Stimulated activated naive CD8-positive, alpha-beta T cell treated with anti-CD3 and anti-CD28 coated beads, Interleukin-15, amount 100 ng/mL, for 72 hours (primary cell): ENCODE data around the gene KRTAP9-1.
"Not testable (repeated sequence)": the region's sequence is repeated elsewhere in the genome, so short reads cannot be mapped to it uniquely, and the experiment has no call there.

Experiments used
- ATAC-seq: fragments of 150-1000 bp; cut with Tn5 transposase; 2 replicates; pipeline ENCODE4 v1.10.0; 2021; ENCODE audit warnings: mild to moderate bottlenecking, moderate library complexity
- DNase-seq, 2 donors: peaks; one replicate each; pipeline ENCODE4 v3.0.0; 2021 to 2022
- H3K27ac Mint-ChIP-seq, 2 donors: one replicate each; pipeline ENCODE4 v1.8.0; 2022; ENCODE audit warnings: mild to moderate bottlenecking in 2 of 2, mixed read lengths in 2 of 2, moderate library complexity in 2 of 2
- H3K27me3 Mint-ChIP-seq: one replicate; pipeline ENCODE4 v1.8.0; 2022; ENCODE audit warnings: mixed read lengths
- H3K4me1 Mint-ChIP-seq: one replicate; pipeline ENCODE4 v1.8.0; 2022; ENCODE audit warnings: mild to moderate bottlenecking, mixed read lengths
- H3K4me3 Mint-ChIP-seq, 2 donors: one replicate each; pipeline ENCODE4 v1.8.0; 2022; ENCODE audit warnings: mild to moderate bottlenecking in 2 of 2, mixed read lengths in 2 of 2, moderate library complexity in 1 of 2
- H3K9me3 Mint-ChIP-seq, 2 donors: one replicate each; pipeline ENCODE4 v1.8.0; 2022; ENCODE audit warnings: mixed read lengths in 2 of 2

The KRTAP9-1 gene, protein sequence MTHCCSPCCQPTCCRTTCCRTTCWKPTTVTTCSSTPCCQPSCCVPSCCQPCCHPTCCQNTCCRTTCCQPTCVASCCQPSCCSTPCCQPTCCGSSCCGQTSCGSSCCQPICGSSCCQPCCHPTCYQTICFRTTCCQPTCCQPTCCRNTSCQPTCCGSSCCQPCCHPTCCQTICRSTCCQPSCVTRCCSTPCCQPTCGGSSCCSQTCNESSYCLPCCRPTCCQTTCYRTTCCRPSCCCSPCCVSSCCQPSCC

DNA sequence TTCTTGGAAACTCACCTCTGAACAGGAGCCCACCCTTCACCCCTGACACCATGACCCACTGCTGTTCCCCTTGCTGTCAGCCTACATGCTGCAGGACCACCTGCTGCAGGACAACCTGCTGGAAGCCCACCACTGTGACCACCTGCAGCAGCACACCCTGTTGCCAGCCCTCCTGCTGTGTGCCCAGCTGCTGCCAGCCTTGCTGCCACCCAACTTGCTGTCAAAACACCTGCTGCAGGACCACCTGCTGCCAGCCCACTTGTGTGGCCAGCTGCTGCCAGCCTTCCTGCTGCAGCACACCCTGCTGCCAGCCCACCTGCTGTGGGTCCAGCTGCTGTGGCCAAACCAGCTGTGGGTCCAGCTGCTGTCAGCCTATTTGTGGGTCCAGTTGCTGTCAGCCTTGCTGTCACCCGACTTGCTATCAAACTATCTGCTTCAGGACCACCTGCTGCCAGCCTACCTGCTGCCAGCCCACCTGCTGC is at the start of gene KRTAP9-1:
Gene KRTAP9-1 (plus strand): TSS at position 51 of the 482 bp plus-strand sequence. CDS start 0 bp downstream, at position 51.
- not testable (repeated sequence) for H3K4me3 Mint-ChIP-seq, DNase-seq, H3K4me1 Mint-ChIP-seq, H3K9me3 Mint-ChIP-seq, ATAC-seq, H3K27me3 Mint-ChIP-seq
- H3K27ac Mint-ChIP-seq, result peak within 1 kb of the TSS; percentile 5 to 12

DNA sequence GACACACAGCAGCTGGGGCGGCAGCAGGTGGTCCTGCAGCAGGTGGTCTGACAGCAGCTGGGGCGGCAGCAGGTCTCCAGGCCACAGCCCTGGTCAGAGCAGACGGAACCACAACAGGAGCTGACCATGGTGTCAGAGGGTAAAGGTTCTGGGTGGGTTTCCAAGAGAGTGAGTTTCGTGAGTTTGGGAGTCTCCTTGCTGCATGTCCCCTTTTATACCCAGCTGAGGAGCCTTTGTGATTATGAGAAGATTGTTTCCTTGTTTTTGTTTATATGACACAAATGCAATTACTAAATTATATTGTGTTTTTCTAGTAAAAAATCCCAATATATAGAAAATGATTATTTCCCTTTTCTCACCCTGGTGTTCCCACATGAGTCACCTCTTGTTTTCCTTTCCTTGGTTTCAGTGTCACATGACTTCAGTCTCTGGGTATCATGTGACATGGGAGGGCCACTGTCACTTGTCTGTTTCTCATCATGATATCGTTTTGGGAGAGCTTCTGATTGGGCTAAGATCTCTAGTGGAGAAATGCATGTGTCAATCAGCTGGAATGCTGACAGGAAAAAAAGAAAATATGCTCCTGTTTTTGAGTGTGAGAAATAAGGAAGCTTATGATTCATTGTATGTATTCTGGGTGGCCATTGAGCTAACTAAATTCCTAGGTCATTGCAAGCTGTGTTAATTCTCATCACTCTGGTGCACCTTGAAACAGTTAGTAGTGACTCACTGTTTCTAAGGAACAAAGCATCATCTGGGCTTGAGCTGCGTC is 49.1 kb upstream of the KRTAP9-1 start, which contains the start of gene KRTAP4-6:
Gene KRTAP4-6 (minus strand): TSS at position 185 of the 772 bp plus-strand sequence. CDS start 57 bp downstream, at position 128.
- no peaks in the 10 kb centered on the region for H3K4me1 Mint-ChIP-seq
- ATAC-seq (no peak), DNase-seq (no peak)
- H3K27ac Mint-ChIP-seq, result no peak within 1 kb of the TSS
- no peaks in the 10 kb centered on the region for H3K27me3 Mint-ChIP-seq
- peaks cover 28 to 43% of the 10 kb centered on the region in 2 donors for H3K9me3 Mint-ChIP-seq
- H3K4me3 Mint-ChIP-seq, result no peak within 1 kb of the TSS

DNA sequence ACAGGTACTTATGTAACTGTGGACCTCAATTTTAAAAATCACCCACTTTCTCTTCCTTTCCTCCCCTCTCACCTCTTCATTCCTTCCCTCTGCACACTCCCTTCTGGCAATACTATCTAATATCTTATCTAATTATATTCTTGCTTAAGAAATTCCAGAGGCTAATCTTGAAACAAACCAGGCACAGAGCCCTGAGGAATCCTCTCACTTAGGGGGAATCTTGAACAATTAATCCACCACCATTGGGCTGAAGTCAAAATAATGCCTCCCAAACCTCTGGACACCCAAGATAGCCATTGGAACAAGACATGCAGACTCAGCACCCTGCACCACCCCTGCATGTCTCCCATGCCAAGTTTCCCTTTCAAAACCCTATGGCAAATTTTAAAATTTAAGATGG is 48.3 kb upstream of the KRTAP9-1 start:
- no peaks in the 10 kb centered on the region for H3K27me3 Mint-ChIP-seq
- no peak overlapping the region for H3K27ac Mint-ChIP-seq
- H3K4me1 Mint-ChIP-seq, result no peaks in the 10 kb centered on the region
- ATAC-seq, result no peak
- no peak for DNase-seq
- no peak overlapping the region for H3K4me3 Mint-ChIP-seq
- peaks cover 28 to 43% of the 10 kb centered on the region in 2 donors for H3K9me3 Mint-ChIP-seq

DNA sequence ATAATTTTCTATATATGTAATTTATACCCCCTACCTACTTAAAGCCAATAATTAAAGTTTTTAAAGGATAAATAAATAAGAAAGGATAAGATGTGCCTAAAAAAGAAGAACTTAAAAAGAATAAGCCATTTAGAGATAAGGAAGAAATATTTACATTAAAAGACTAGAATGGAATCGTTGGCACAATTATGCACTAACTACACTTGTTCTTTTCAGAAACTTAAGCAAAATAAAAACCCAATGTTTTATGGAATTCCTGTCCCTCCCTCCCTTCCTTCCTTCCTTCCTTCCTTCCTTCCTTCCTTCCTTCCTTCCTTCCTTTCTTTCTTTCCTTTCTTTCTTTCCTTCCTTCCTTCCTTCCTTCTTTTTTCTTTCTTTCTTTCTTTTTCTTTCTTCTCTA is 44.8 kb upstream of the KRTAP9-1 start:
- ATAC-seq (no peak), DNase-seq (no peak)
- Mint-ChIP-seq H3K27ac (no peak overlapping the region), H3K27me3 (no peaks in the 10 kb centered on the region), H3K9me3 (peaks cover 23 to 30% of the 10 kb centered on the region in 2 donors), H3K4me1 (no peaks in the 10 kb centered on the region), H3K4me3 (no peak overlapping the region)

DNA sequence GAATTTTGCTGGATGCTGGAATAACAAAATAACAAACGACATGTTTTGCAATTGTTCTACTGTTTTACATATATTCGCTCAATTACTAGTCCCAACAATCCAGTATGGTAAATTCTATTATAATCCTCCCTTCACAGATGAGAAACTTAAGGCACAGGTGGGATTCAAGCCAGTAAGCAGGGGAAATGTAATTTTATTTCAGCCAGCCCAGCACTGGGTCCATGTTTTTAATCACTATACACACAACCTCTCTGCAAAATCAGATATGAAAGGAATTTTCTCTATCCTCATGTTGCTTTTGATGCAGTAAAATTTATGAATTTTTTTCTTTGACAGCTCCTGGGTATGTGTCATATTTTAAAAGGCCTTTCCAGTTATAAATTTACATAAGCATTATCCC is 44.4 kb upstream of the KRTAP9-1 start:
- no peak overlapping the region for H3K27ac Mint-ChIP-seq
- ATAC-seq (no peak), DNase-seq (no peak)
- no peaks in the 10 kb centered on the region for H3K27me3 Mint-ChIP-seq
- no peaks in the 10 kb centered on the region for H3K4me1 Mint-ChIP-seq
- H3K4me3 Mint-ChIP-seq, result no peak overlapping the region
- H3K9me3 Mint-ChIP-seq, result peaks cover 23 to 26% of the 10 kb centered on the region in 2 donors

DNA sequence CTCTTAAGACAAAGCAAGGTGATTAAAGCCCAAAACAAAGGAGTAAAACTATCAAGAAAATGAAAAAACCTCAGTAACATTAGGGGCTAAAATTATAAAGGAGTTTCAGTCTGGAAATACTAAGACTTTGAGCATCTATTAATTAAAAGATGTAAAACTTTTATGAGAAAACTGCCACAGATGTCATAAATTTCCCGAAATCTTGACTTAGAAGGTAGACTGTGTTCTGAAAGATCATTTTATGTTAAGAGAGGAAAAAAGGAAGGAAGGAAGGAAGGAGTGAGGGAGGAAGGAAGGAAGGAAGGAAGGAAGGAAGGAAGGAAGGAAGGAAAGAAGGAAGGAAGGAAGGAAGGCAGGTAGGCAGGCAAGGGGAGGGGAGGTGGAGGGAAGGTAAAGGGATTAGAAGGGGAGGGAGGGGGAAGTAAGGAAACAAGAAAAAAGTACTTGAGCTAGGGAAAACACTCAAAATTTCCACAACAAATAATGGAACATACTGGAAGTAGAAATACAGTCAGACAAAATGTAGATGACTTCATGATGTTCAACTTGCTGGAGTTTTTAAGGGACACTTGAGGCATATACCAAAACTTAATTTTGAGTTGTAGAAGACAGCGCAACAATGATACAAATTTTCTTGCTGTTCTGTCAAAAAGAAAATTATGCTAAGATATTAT is 42.0 kb upstream of the KRTAP9-1 start:
- Mint-ChIP-seq H3K27me3 (no peaks in the 10 kb centered on the region), H3K27ac (no peak overlapping the region), H3K4me3 (no peak overlapping the region), H3K4me1 (no peaks in the 10 kb centered on the region), H3K9me3 (peaks cover 13% of the 10 kb centered on the region in 2 donors)
- DNase-seq (no peak), ATAC-seq (no peak)

DNA sequence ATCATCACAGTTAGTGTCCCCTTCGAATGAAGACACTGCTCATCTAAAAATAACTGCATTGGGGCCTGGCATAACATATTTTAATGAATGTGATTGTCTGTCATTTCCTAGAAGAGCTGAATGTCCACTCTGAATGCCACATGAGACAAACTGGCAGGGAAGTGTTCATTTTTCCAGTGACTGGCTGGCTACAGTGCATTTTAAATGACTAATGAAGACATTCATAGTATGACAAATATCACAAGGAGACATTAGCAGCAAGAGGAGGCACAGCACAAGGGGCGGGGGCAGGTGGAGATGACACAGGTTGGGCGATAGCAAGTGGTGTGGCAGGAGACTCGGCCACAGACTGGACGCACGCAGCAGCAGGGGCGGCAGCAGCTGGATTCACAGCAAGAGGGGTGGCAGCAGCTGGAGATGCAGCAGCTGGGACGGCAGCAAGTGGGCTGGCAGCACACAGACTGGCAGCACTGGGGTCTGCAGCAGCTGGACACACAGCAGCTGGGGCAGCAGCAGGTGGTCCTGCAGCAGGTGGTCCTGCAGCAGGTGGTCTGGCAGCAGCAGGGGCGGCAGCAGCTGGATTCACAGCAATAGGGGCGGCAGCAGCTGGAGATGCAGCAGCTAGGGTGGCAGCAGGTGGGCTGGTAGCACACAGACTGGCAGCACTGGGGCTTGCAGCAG is 40.6 kb upstream of the KRTAP9-1 start:
- not testable (repeated sequence) for H3K27ac Mint-ChIP-seq, H3K4me3 Mint-ChIP-seq, H3K9me3 Mint-ChIP-seq

DNA sequence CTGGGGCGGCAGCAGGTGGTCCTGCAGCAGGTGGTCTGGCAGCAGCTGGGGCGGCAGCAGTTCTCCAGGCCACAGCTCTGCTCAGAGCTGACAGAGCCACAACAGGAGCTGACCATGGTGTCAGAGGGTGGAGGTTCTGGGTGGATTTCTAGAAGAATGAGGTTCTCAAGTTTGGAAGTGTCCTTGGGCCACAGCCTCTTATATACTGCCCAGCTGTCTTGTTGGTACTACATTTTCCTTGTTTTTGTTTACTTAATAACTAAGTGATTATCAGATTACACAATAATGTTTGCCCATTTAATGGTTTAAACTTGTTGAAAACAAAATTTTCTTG is 40.1 kb upstream of the KRTAP9-1 start, which contains the start of gene KRTAP4-5:
Gene KRTAP4-5 (minus strand): TSS at position 174 of the 334 bp plus-strand sequence. CDS start 58 bp downstream, at position 116.
- Mint-ChIP-seq H3K4me3 (no peak within 1 kb of the TSS), H3K27me3 (no peaks in the 10 kb centered on the region), H3K9me3 (no peaks in the 10 kb centered on the region), H3K27ac (no peak within 1 kb of the TSS), H3K4me1 (no peaks in the 10 kb centered on the region)
- ATAC-seq, result no peak
- no peak for DNase-seq

More for the DNA sequence above, 40.6 kb upstream of the KRTAP9-1 start:
- H3K27me3 Mint-ChIP-seq, ATAC-seq, DNase-seq, H3K4me1 Mint-ChIP-seq: not testable (repeated sequence)

DNA sequence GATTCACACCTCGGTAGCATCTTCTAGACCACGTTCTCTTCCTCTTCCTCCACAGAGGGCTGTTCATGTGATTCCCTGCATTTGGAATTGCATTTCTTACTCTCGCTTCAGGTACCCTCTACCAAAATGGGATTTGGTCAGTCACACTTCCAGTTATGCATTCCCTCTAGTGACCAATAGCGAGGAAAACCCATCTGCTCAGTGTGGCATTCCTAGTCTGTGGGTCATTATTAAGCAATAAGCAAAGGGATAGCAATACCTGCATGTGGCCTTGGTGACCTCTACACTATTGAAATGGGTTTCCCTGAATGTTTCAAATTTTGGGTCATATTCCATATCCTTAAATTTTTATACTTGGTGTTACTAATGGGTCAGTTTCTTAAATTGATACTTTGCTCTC is 39.7 kb upstream of the KRTAP9-1 start:
- Mint-ChIP-seq H3K4me3 (no peak overlapping the region), H3K27me3 (no peaks in the 10 kb centered on the region), H3K9me3 (no peaks in the 10 kb centered on the region), H3K27ac (no peak overlapping the region), H3K4me1 (no peaks in the 10 kb centered on the region)
- DNase-seq (no peak), ATAC-seq (no peak)

DNA sequence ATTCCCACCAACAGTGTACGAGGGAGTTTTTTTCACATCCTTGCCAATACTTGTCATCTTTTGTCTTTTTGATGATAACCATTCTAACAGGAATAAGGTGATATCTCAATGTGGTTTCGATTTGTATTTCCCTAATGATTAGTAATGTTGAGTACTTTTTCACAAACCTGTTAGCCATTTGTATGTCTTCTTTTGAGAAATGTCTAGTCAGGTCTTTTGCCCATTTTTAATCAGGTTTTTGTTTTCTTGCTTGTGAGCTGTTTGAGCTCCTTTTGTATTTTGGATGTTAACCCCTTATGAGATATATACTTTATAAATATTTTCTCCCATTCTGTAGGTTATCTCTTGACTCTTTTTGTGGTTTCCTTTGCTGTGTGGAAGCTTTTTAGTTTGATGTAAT is 38.2 kb upstream of the KRTAP9-1 start:
- H3K27ac Mint-ChIP-seq, result no peak overlapping the region
- ATAC-seq, result no peak
- no peaks in the 10 kb centered on the region for H3K9me3 Mint-ChIP-seq
- no peaks in the 10 kb centered on the region for H3K27me3 Mint-ChIP-seq
- DNase-seq, result no peak
- H3K4me3 Mint-ChIP-seq, result no peak overlapping the region
- no peaks in the 10 kb centered on the region for H3K4me1 Mint-ChIP-seq

DNA sequence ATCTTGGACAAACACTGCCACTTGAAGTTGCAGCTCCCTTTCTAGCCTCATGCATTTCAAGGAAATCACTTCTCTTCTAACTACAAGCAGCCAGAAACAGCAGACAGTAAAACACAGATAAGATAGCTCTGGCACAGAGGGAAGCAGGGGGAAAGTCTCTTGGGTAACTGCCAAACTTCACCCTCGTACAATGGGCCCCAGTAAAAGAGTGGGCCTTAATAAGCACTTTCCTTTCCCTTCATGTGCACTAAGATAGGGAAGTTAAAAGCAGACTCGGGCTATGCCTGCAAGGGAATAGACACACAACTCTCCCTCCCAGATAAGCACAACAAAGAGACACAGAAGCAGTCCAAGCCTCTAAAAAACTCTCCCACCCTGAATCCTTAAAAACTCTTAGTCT is 35.8 kb upstream of the KRTAP9-1 start:
- no peak overlapping the region for H3K4me3 Mint-ChIP-seq
- no peaks in the 10 kb centered on the region for H3K9me3 Mint-ChIP-seq
- no peak overlapping the region for H3K27ac Mint-ChIP-seq
- DNase-seq, result no peak
- no peaks in the 10 kb centered on the region for H3K4me1 Mint-ChIP-seq
- ATAC-seq, result no peak
- no peaks in the 10 kb centered on the region for H3K27me3 Mint-ChIP-seq

DNA sequence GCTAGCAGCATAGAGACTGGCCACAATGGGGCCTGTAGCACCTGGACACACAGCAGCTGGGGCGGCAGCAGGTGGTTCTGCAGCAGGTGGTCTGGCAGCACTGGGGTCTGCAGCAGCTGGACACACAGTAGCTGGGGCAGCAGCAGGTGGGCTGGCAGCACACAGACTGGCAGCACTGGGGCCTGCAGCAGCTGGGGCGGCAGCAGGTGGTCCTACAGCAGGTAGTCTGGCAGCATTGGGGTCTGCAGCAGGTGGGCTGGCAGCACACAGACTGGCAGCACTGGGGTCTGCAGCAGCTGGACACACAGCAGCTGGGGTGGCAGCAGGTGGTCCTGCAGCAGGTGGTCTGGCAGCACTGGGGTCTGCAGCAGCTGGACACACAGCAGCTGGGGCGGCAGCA is 29.5 kb upstream of the KRTAP9-1 start:
- H3K4me3 Mint-ChIP-seq, H3K4me1 Mint-ChIP-seq, ATAC-seq, DNase-seq, H3K27ac Mint-ChIP-seq, H3K9me3 Mint-ChIP-seq, H3K27me3 Mint-ChIP-seq: not testable (repeated sequence)

DNA sequence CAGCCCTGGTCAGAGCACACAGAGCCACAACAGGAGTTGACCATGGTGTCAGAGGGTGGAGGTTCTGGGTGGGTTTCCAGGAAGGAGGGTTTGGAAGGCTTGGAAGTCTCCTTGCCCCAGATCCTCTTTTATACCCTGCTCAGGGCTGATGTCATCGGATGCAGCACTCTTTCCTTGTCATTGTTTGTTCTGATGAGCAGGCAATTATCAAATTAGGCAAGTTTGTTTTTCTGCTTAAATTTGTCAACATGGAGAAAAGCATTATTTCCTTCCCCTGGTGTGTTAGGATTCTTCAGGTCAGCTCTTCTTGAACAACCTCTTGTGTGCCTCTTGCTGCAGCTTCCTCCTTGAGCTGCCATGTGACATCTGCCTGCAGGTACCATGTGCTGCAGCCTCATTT is 29.0 kb upstream of the KRTAP9-1 start, which contains the start of gene KRTAP4-4:
Gene KRTAP4-4 (minus strand): TSS at position 101 of the 400 bp plus-strand sequence. CDS start 57 bp downstream, at position 44.
- no peaks in the 10 kb centered on the region for H3K27me3 Mint-ChIP-seq
- DNase-seq (no peak), ATAC-seq (no peak)
- H3K4me1 Mint-ChIP-seq, result no peaks in the 10 kb centered on the region
- no peaks in the 10 kb centered on the region for H3K9me3 Mint-ChIP-seq
- H3K27ac Mint-ChIP-seq, result peak within 1 kb of the TSS in 1 of 2 donors; percentile 15
- H3K4me3 Mint-ChIP-seq, result no peak within 1 kb of the TSS

DNA sequence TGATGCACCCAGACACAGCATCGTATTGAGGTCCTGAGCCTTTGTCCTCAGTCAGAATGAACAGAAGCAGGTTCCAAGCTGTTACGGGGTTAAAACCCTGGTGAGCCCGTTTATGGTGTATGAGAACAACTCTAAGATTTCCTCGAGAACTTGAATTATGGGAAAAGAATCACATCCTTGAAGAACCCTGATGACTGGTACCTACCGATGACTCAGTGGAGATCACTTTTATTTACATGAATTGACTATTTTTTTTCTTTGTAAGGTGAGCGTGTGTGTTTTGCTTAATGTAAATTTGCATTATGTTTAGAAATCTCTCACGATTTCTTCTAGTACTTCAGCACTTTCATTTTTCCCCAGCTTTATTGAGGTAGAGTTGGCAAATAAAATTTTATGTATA is 25.9 kb upstream of the KRTAP9-1 start:
- ATAC-seq, result no peak
- no peak for DNase-seq
- Mint-ChIP-seq H3K27ac (no peak overlapping the region), H3K4me1 (no peaks in the 10 kb centered on the region), H3K4me3 (no peak overlapping the region), H3K9me3 (no peaks in the 10 kb centered on the region), H3K27me3 (no peaks in the 10 kb centered on the region)

DNA sequence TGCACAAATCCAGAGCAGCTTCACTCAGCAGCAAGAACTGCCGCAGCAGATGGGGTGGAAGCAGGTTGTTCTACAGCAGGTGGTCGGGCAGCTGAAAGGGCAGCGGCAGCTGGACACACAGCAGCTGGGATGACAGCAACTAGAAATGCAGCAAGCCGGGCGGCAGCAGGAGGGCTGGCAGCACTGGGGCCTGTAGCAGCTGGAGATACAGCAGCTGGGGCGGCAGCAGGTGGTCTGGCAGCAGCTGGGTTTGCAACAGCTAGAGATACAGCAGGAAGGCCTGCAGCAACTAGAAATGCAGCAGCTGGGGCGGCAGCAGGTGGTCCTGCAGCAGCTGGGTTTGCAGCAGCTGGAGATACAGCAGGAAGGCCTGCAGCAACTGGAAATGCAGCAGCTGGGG is 22.1 kb upstream of the KRTAP9-1 start:
- Mint-ChIP-seq H3K27ac (no peak overlapping the region), H3K9me3 (no peaks in the 10 kb centered on the region), H3K4me1 (no peaks in the 10 kb centered on the region), H3K4me3 (no peak overlapping the region), H3K27me3 (no peaks in the 10 kb centered on the region)
- DNase-seq (no peak), ATAC-seq (no peak)
